Stimulated activated CD8-positive, alpha-beta memory T cell treated with anti-CD3 and anti-CD28 coated beads, Interleukin-12 subunit alpha, Interleukin-12 subunit beta, amount 100 ng/mL, for 24 hours (primary cell): Measurements from ENCODE around the gene ADH6.
"Not testable (repeated sequence)": the region's sequence is repeated elsewhere in the genome, so short reads cannot be mapped to it uniquely, and the experiment has no call there.

Experiments
- DNase-seq: peaks from one replicate; pipeline ENCODE4 v3.0.0-alpha.2; 2020; ENCODE audit errors: extremely low read depth

Gene ADH6

DNA sequence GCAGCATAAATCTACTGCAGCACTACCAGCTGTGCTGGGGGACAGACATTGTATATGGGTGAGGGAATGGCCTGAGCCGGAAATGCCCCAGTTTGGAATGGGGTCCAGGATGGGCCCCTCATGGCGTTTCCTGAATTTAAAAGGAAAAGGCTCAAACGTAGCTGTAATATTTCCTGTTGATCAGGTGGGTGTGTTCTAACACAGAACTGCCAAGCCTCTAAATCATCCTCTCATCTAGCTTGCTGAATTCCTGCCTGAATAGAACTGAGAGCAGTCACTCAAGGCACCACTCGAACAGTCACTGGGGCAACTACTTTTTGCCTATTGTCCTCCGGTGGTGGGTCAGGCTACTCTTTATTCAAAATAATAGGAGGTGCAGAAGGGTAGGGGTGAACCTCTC is 28.7 kb downstream of the ADH6 start:
- no peak for DNase-seq

DNA sequence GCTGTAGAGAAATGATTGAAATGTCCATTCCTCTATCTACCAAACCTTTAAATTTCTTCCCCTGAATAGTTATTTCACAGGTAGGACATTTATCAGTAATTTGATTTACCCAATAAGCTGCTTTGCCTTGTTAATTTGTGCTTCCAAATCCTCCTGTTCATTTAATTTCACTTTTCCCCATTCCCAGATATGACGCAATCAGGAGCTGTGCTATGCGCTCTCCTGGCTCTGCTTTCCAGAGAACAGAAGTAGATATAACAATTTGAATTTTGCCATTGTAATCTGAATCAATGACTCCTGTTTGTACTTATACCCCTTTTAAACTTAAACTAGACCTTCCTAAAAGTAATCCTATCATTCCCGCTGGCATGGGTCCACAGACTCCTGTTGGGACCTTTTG is 29.1 kb downstream of the ADH6 start:
- not testable (repeated sequence) for DNase-seq

DNA sequence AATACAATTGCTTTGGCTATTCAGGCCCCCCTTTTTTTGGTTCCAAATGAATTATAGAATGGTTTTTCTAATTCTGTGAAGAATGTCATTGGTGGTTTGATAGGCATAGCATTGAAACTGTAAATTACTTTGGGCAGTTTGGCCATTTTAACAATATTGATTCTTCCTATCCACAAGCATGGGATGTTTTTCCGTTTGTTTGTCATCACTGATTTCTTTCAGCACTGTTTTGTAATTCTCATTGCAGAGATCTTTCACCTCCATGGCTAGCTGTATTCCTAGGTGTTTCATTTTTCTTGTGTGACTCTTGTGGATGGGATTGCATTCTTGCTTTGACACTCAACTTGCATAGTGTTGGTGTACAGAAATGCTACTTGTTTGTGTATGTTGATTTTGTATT is 33.0 kb downstream of the ADH6 start:
- no peak for DNase-seq

DNA sequence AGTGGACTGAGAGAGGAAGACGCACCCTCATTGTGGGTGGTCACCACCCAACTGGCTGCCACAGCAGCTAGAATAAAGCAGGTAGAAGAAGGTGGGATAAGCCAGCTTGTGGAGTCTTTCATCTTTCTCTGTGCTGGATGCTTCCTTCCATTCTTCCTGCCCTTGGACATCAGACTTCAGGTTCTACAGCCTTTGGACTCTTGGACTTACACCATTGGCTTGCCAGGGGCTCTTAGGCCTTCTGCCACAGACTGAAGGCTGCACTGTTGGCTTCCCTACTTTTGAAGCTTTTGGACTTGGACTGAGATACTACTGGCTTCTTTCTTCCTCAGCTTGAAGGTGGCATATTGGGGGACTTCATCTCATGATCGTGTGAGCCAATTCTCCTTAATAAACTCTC is 33.5 kb downstream of the ADH6 start:
- no peak for DNase-seq

DNA sequence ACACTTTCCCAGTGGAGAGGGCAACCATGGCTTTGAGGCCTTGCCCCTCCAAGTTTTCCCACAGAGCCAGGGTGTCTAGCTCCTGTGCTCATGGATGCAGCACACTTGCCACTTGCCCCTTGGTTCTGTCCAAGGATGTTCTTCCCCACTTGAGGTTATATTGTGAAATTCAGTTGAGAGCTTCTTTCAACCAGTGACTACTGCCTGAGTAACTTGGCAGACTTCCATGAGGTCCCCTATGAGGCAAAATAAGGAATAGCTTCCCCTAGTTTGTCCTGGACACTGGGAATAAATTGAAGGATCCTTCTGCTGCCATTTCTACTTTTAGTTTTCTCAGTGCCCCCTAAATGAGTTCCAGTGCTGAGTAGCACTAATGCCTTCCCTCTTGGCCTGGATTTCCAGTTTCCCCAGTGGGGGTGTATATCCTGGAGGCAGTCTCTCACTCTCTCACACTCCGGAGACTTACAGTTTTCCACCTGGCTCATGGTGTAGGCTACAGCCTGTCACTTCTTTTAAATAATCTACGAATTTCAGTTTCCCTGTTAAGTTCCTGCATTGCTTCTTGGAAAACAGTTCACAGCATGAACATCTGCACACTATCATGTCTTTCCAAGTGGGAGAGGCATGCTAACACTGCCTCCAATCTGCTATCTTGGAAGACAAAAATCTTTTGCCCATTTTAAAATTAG is 38.5 kb downstream of the ADH6 start:
- no peak for DNase-seq

DNA sequence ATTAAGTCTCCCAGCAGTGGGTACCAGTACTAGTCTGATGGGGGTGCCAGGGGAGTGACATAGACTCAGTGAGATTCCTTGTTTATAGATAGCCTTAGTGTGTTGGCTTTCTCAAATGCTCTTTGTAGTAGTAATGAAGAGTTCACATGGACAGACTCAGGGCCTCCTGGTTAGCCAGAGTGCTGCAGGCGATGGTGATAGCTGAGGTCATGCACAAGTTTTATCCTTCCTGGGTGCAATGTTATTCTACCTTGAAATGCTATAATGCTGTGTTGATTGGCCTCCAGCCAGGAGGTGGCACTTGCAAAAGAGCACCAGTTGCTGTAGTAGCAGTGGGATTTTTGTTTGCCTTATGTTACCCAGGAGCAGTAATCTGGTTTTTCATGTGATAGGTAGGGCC is 39.4 kb downstream of the ADH6 start:
- DNase-seq = no peak

DNA sequence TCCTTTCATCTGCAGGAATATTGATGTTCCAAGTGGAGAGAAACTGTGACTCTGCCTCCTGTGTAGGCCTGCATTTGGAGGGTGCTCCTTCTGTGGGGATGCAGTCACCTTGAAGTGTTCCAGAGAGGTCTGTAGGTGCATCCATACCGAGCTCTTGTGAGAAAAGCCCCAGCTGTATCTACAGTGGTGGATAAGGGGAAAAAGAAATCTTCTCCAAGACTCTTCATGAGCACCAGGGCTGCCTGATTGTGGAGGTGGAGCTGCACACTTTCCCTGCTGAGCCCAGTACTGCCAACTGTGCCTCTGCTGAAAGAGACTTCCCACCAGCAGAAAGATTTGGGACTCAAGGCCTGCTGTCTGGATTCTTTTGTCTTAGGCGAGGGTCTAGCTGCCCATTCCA is 39.9 kb downstream of the ADH6 start:
- DNase-seq = no peak

DNA sequence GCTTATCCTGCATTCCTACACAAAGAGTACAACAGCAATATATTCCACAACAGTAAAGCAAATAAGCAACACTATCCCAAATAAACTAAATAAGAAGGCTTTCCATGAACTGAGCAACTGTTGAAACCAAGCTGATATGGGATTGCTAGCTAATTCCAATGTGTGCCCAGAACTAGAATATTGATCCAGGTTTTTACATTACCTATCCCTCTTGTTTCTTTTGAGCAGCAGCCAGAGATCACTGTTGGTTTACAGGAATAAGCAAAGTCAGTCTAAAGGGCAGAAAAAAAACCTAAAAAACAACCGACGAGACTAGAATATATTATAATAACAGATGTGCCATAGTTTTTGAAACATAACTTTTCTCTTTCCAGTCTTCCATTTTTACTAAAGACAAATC is 52.5 kb downstream of the ADH6 start:
- no peak for DNase-seq

DNA sequence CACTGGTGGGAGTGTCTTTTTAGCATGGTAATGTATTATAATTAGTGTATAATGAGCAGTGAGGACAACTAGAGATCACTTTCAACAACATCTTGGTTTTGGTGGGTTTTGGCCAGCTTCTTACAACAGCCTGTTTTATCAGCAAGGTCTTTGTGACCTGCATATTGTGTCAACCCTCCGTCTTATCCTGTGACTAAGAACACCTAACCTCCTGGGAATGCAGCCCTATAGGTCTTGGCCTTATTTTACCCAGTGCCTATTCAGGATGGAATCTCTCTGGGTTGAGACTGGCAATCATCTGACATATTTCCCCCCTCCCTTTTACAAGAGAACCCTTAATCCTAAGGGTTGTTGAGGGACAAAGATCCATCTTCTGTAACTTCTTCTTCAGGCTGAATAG is 53.1 kb downstream of the ADH6 start:
- DNase-seq = no peak

DNA sequence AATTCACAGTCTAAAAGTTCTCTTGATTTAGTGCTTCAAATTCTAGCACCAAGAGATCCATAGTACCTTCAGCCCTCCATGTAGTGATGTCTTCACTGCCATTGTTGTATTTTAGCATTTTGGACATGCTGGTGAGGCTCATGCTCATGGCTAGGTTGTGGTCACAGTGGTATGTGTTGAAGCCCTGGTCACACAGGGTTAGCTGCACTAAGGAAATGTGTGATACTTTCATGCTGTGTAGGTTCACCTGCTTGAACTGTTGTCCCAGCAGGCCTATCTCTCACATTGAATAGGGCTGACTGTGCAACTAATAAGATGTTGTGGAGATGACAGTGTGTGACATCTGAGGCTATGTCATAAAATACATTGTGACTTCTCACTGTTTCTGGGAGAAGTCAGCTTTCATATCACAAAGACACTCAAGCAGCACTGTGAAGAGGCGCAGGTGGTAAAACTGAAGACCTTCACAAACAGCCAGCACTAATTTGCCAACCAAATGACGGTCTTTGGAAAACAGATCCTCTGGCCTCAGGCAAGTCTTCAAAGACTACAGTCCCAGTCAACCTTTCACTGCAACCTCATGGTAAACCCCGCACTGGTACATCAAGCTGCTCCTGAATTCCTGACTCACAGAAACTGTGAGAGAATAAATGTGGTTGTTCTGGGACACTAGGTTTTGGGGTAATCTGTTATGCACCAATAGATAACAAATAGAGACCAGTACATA is 57.5 kb downstream of the ADH6 start:
- DNase-seq = no peak

DNA sequence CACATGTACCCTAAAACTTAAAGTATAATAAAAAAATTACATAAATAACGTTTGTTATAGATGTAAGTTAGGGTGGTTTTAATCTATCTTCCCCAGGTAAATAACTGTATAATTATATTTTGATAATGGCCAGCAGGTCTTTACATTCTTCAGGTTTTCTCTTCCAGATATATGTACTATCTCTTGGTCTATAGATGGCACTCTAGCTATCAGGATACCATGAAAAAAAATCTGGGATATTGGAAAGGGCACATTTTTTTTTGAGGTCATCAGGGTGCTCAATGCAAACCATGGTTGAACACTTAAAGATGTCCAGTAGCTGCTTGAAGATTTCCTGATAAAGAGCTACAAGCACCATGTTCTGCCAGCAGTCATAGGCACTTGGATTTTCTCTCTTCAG is 59.3 kb downstream of the ADH6 start:
- DNase-seq = no peak

DNA sequence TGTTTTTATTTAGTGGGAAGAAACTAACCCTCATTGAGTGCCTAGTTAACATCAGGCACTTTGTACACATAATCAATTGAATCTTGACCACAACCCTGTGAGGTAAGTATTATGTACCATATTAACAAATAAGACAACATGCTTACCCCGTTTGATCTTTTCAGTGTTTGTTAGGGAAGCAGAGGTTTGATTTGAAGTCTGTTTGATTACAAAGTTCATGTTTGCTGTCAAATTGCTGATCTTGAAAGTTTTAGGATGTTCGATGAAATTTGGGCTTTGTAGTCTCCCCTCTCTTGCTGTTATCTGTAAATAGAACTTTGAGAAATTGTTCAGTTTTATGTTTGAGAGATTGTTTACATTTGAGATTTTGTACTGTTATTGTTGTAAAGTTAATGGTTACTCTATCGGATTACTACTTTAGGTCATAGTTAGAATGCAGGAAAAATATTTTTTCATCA is 61.5 kb downstream of the ADH6 start:
- no peak for DNase-seq

DNA sequence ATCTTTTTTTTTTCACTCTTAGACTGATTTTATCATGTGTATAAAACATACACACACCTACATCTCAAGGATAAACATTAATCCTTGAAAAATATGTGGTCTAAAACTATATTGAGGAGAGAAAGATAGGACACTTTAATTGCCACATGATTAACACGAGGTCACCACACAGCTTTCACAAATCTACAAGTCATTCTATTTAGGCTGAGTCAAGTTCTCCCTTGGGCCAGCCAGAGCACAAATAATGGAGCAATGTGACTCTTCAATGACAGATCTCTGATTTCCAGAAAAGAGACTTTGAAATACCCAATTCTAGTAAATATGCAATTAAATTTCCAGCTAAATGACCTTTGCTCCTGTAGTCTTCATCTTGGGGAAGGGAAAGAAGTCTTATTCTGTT is 62.1 kb downstream of the ADH6 start:
- DNase-seq = no peak

DNA sequence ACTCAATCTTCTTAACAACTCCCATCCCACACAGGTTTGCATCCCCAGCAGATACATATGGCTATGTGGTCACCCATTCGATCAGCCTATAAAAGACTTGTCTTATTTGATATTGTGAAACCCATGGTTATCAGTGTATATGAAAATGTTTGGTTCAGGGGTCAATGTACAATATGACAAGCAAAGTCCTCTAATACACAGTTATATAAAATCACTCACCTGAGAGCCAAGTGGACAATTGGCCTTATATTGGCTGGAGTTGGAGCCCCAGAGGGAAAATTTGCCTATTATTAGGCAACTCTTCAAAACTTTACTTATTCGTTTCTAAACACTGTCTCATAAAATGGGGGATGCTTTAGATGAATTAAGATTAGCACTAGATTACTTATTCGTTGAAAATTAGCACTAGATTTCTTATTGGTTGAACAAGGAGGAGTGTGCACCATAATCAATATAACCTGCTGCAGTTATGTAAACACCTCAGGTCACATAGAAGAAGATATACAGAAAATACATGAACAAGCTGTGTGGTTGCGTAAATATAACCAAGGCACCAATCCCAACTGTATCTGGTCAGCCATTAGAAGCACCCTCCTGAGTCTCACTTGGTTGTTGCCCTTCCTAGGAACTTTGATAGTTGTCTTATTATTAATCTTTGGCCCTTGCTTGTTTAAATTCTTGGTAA is 64.2 kb downstream of the ADH6 start:
- DNase-seq = no peak
